Suppressor macrophage treated with lipopolysaccharide for 1 hour (primary cell): ENCODE data around the gene SPEF1.
"Not testable (repeated sequence)": the region's sequence is repeated elsewhere in the genome, so short reads cannot be mapped to it uniquely, and the experiment has no call there.

Experiments used
- DNase-seq, 3 donors: peaks; one replicate each; pipeline ENCODE4 v3.0.0-alpha.2; 2020 to 2022

The SPEF1 gene

GRCh38 chr20:3781153-3781910 lies at the start of gene SPEF1:
SPEF1 (minus strand) TSS chr20:3781448; CDS start chr20:3781287, 161 bp downstream.
- peak; percentile 91 to 95 (median 93) for DNase-seq

DNA sequence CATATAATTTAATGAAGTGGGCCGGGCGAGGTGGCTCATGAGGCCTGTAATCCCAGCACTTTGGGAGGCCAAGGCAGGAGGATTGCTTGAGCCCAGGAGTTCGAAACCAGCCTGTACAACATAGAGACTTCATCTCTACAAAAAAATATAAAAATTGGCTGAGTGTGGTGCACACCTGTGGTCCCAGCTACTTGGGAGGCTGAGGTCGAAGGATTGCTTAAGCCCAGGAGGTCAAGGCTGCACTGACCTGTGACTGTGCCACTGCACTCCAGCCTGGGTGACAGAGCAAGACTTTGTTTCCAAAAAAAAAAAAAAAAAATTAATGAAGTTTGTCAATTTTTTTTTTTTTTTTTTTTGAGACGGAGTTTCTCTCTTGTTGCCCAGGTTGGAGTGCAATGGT lies 48.6 kb upstream of the SPEF1 start:
- DNase-seq = not testable (repeated sequence)

DNA sequence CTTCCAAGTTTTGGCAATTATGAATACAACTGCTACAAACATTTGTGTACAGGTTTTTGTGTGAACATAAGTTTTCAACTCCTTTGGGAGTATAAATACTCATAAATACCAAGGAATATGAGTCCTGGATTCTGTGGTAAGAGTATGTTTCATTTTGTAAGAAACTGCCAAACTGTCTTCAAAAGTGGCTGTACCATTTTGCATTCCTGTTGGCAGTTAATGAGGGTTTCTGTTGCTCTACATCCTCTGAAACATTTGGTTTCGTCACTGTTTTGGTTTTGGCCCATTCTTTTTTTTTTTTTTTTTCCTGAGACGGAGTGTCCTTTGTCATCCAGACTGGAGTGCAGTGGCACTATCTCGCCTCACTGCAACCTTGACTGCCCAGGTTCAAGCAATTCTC lies 47.5 kb upstream of the SPEF1 start:
- DNase-seq = no peak

- no peak for DNase-seq
These were observed 45.2 kb upstream of the SPEF1 start for GRCh38 chr20:3826420-3826819.

GRCh38 chr20:3825526-3825925 lies 44.3 kb upstream of the SPEF1 start:
- DNase-seq = no peak

DNA sequence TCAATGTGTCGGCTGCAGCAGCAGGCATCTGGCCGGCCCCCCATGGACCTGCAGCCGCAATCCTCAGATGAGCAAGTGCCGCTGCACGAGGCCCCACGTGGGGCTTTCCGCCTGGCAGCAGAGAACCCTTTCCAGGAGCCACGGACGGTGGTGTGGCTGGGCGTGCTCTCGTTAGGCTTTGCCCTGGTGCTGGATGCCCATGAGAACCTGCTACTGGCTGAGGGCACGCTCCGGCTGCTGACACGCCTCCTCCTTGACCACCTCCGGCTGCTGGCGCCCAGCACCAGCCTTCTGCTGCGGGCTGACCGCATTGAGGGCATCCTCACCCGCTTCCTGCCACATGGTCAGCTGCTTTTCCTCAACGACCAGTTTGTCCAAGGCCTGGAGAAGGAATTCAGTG lies 42.6 kb upstream of the SPEF1 start:
- DNase-seq = no peak

GRCh38 chr20:3821996-3822395 lies 40.7 kb upstream of the SPEF1 start:
- no peak for DNase-seq

DNA sequence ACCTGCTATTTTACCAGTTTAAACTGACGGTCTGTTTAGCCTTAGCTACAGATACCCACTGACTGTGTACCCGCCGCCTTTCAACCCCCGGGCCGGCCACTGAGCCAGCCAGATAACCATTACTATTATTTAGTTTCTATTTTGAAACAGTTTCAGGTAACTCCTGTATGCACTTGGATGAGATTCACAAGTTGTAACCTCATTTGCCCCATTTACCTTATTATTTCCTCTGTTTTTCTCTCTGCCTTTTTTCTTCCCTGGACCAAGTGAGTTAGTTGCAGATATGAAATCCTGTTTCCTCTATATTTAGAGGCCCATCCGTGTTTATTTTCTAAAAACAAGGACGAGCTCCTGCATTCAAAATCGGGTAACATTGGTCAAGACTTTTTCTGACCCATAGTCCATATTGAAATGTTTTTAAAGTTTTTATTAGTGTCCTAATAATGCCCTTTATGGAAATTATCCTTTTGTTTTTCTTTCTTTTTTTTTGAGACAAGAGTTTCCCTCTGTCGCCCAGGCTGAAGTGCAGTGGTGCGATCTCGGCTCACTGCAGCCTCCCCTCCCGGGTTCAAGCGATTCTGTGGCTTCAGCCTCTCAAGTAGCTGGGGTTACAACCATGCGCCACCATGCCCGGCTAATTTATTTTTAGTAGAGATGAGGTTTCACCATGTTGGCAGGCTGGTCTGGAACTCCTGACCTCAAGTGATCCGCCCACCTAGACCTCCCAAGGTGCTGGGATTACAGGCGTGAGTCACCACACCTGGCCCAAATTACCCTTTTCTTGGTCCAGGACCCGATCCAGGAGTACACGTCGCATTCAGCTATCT lies 39.9 kb upstream of the SPEF1 start:
- DNase-seq = no peak

GRCh38 chr20:3820048-3820900 lies 39.0 kb upstream of the SPEF1 start, which contains the start of gene AP5S1:
AP5S1 (plus strand) TSS chr20:3820547; CDS start chr20:3822118, 1,571 bp downstream.
- DNase-seq = peak; percentile 98

- DNase-seq = no peak
These were observed 38.3 kb upstream of the SPEF1 start for GRCh38 chr20:3819411-3820047.

GRCh38 chr20:3818155-3819151 lies 37.2 kb upstream of the SPEF1 start:
- DNase-seq = peak; percentile 85 to 87 (median 86)

GRCh38 chr20:3815703-3816315 lies 34.6 kb upstream of the SPEF1 start:
- DNase-seq = no peak

DNA sequence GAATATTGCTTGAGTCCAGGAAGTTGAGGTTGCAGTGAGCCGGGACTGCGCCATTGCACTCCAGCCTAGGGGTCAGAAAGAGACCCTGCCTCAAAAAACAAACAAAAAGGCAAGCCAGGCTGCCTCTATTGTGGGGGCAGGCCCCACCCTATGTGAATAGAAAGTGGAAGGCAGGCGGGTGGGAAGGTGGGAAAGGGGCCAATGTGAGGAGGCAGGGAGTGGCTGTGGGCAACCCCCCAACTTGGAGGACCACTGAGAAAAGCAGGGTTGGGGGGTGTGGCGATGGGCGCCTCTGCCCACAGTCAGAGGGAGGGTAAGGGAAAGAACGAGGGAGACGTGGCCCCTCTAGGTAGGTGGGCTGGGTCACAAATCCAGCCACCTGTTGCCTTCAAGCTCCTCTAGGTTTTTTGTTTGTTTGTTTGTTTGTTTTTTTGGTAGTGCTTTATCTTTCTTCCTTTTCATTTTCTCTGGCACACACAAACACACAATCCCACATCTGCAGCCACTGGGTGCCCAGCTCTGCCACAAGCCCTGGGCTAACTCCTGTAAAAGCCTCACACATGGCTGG lies 33.8 kb upstream of the SPEF1 start:
- DNase-seq = no peak

- no peak for DNase-seq
These were observed 32.8 kb upstream of the SPEF1 start for GRCh38 chr20:3813848-3814581.

DNA sequence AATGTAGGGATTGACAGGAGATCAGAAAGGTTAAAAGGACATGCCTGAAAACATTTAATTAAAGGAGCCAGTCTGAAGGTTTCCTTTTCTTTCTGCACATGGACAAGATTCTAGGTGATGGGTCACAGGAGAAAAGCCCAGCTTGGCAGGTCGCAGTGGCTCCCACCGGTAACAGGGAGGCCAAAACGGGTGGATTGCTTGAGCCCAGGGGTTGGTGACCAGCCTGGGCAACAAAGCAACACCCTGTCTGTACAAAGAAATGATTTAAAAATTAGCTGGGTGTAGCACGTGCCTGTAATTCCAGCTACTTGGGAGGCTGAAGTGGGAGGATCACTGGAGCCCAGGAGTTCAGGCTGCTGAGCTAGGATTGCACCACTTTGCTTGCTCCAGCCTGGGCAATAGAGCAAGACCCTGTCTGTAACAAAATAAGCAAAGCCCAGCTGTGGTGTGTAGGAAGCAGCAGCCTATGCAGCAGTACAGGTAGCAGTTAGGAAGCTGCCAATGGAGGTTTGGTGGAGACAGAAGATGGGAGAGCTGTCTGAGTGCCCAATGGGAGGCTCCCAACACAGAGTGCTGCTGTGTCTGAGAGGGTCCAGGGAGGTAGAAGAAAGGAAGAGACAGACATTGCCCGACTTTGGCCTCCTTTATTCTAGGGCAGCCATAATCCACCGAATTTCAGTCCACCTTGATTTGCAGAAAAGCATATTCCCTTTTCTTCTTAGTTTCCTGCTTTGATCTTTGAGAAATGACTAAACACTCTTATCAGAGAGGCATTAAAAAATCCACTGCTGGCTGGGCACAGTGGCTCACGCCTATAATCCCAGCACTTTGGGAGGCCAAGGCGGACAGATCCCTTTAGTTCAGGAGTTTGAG lies 32.0 kb upstream of the SPEF1 start:
- DNase-seq = no peak

- no peak for DNase-seq
These were observed 31.0 kb upstream of the SPEF1 start for GRCh38 chr20:3812259-3812681.

DNA sequence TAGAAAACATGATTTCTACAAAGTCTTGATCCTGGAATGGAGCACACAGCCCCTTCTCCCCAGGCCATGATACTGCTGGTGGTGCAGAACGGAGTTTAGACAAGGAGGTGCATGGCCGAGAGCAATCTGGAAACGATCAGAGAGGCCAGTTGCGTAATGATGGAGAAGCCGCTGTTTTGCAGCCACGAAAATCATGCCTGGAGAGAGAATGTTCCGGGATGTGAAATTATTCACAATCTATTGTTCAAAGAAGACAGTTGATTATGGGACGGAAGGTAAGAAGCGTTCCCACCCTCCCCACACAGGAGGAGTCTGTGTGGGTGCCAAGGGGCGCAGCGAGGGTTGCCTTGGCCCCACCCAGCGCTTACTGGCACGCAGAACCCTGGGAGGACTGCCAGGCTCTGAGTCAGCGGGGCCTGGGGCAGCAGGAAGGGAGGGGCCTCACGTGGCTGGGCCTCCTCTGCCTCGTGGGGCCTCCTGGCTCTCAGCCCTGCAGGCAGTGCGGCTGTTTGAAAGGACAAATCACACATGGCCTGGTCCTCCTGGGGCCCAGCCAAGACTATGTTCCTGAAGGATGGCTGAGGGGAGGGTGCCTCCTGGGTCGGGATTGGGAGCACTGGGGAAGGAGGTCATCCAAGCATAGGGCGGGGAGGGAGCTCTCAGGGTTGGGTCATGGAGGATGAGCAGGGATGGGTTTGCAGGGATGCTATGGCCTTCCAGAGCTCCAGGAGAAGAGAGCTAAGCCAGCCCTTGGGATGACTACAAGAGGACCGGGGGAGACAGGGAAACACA lies 30.4 kb upstream of the SPEF1 start:
- DNase-seq = peak; percentile 94 to 96 (median 95)

DNA sequence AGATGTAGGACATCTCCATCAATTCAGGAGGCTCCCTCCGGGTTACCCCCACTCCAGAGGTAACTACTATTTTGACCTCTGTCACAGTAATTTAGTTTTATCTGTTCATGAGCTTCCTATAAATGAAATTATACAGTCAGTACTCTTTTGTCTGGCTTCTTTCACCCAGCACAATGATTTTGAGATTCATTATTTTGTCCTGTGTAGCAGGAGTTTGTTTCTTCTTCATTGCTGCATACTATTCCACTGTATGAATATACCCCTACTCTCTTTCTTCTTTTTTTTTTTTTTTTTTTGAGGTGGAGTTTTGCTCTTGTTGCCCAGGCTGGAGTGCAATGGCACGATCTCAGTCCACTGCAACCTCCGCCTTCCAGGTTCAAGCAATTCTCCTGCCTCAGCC lies 27.3 kb upstream of the SPEF1 start:
- no peak for DNase-seq
